Tibial nerve (tissue), 4 donors: ENCODE results near the gene ITSN2. TPM values are rescaled to one million over a fixed set of nuclear protein-coding genes. Genes with fewer than 3 reads are reported as not detected.

Experiments
- DNase-seq, 2 donors: peaks; one replicate each; pipeline ENCODE4 v3.0.0-alpha.2; 2019; ENCODE audit warnings: low spot score in 2 of 2
- H3K27ac ChIP-seq, 4 donors: fragments of 200-600 bp; sonication (generic) in 3 of 4; one replicate each; pipeline ENCODE4 v1.5.1; 2017 to 2019; ENCODE audit warnings: mild to moderate bottlenecking in 1 of 4
- H3K27me3 ChIP-seq, 2 donors: fragments of 200-600 bp; sonication (generic) in 1 of 2; one replicate each; pipeline versions ENCODE4 v1.5.1 to v1.6.0; 2017 to 2019
- H3K36me3 ChIP-seq, 3 donors: fragments of 200-600 bp; sonication (generic); one replicate each; pipeline ENCODE4 v1.5.1; 2018 to 2019
- H3K4me1 ChIP-seq, 4 donors: fragments of 200-600 bp; sonication (generic) in 3 of 4; one replicate each; pipeline ENCODE4 v1.5.1; 2017 to 2019
- H3K4me3 ChIP-seq, 4 donors: fragments of 200-600 bp; sonication (generic) in 3 of 4; one replicate each; pipeline ENCODE4 v1.5.1; 2017 to 2019; ENCODE audit warnings: mild to moderate bottlenecking in 1 of 4, moderate library complexity in 1 of 4
- H3K9me3 ChIP-seq, 4 donors: fragments of 200-600 bp; sonication (generic) in 3 of 4; one replicate each; pipeline ENCODE4 v1.5.1; 2017 to 2019
- EP300 ChIP-seq, 2 donors: sonication (generic); formaldehyde crosslinking; IDR thresholded peaks; one replicate each; pipeline ENCODE4 v1.6.1; 2017; ENCODE audit warnings: antibody characterized with exemption in 2 of 2, mild to moderate bottlenecking in 1 of 2
- POLR2A ChIP-seq, 2 donors: fragments of 450-650 bp; IDR thresholded peaks; one replicate each; pipeline ENCODE4 v1.6.1; 2017; ENCODE audit warnings: antibody characterized with exemption in 2 of 2, mild to moderate bottlenecking in 2 of 2, moderate library complexity in 2 of 2
- WGBS, 2 donors: methylation state at CpG; one replicate each; pipeline ENCODE4 v1.1.5; 2018; 5-methylcytosine and 5-hydroxymethylcytosine counted together
- total RNA-seq, 4 donors: library from RNA; depleted of rRNA; stranded (reverse); fragments of >200 nt; gene quantifications; one replicate each; pipeline ENCODE4 v1.1.0, GENCODE V29; 2016
- TF ChIP-seq, protein P1 (sequence below), 5 experiments: fragments of 200-600 bp in 3 of 5; fragments of 450-650 bp in 2 of 5; sonication (generic) in 3 of 5; IDR thresholded peaks; one replicate each; pipeline ENCODE4 v1.5.1; 2016 to 2019; ENCODE audit warnings: antibody characterized with exemption in 5 of 5, mild to moderate bottlenecking in 3 of 5, moderate library complexity in 2 of 5

The ITSN2 gene
- total RNA-seq, 4 donors from 2014 or later, result 47.3 to 54.2 (median 48.7) TPM

DNA sequence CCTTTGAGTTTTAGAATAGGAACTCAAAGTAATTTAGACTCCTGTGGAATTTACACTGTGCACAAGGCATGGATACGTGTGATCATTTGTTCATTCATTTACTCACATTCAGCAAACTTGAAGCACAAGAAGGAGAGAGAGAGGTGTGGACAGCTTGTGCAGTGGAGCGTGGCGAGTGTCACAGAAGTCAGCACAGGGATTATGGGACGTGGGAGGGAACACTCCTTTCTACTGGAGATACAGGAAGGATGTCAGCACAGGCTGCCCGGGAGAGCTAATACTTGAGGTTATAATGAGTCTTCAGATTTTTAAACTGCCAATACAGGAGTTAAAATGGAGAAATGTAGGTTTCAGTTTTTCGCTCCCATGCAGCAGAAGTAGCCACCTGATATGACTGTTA lies 178.5 kb downstream of the ITSN2 start:
- 78 to 81% methylated on average over 6 of the region's 6 CpGs for WGBS, 2 donors
- Histone ChIP-seq H3K36me3 (peaks cover 0 to 12% (median 0%) of the 10 kb centered on the region in 3 donors), H3K4me3 (no peak overlapping the region), H3K27ac (no peak overlapping the region), H3K4me1 (no peaks in the 10 kb centered on the region), H3K27me3 (no peaks in the 10 kb centered on the region), H3K9me3 (peaks cover 0 to 9% (median 0%) of the 10 kb centered on the region in 4 donors)
- TF ChIP-seq POLR2A (IDR thresholded peaks at IDR 0.05) (no peak), EP300 (IDR thresholded peaks at IDR 0.05) (no peak)
- TF ChIP-seq, protein P1, sequence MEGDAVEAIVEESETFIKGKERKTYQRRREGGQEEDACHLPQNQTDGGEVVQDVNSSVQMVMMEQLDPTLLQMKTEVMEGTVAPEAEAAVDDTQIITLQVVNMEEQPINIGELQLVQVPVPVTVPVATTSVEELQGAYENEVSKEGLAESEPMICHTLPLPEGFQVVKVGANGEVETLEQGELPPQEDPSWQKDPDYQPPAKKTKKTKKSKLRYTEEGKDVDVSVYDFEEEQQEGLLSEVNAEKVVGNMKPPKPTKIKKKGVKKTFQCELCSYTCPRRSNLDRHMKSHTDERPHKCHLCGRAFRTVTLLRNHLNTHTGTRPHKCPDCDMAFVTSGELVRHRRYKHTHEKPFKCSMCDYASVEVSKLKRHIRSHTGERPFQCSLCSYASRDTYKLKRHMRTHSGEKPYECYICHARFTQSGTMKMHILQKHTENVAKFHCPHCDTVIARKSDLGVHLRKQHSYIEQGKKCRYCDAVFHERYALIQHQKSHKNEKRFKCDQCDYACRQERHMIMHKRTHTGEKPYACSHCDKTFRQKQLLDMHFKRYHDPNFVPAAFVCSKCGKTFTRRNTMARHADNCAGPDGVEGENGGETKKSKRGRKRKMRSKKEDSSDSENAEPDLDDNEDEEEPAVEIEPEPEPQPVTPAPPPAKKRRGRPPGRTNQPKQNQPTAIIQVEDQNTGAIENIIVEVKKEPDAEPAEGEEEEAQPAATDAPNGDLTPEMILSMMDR (IDR thresholded peaks at IDR 0.05), result no peak
- DNase-seq, result no peak

DNA sequence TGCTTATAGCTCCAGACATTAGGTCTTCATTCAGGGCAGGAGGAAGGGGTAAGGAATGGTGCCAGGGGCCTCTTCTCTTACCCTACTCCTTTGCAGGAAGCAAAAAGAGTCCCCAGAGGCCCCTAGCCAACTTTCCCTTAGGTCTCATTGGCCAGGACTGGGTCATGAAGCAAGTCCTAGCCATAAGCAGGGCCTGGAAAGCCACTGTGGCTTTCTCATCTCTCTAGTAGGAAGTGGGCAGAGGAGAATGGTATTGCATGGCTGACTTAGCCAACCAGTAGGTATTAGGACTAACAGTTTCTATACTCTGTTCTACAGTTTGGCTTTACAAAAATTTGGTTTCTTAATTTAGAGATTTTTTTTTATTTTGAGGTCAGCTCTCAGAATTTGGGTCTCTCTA lies 180.7 kb downstream of the ITSN2 start:
- Histone ChIP-seq H3K27ac (no peak overlapping the region), H3K9me3 (peaks cover 0 to 2% (median 0%) of the 10 kb centered on the region in 4 donors), H3K4me3 (no peak overlapping the region), H3K27me3 (no peaks in the 10 kb centered on the region), H3K4me1 (no peaks in the 10 kb centered on the region), H3K36me3 (no peaks in the 10 kb centered on the region)
- no peak for DNase-seq
- TF ChIP-seq, protein P1 (IDR thresholded peaks at IDR 0.05), result no peak
- no peak for TF ChIP-seq EP300 (IDR thresholded peaks at IDR 0.05)
- no peak for TF ChIP-seq POLR2A (IDR thresholded peaks at IDR 0.05)

DNA sequence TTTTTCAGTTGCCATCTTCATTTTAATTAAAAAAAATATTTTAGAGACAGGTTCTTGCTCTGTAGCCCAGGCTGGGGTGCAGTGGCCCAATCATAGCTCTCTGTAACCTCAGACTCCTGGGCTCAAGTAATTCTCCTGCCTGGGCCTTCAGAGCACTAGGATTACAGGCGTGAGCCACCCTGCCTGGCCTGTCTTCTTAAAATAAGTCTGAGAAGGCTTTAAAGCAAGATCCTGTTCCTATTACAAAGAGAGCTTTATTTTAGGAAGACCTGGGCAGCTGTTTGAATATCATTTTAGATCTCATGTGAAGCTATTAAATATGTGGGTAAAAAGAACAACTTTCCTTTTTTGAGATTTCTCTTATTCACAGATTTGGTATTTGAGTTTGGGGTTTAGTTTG lies 184.0 kb downstream of the ITSN2 start:
- TF ChIP-seq, protein P1 (IDR thresholded peaks at IDR 0.05), result no peak
- TF ChIP-seq POLR2A (IDR thresholded peaks at IDR 0.05), result no peak
- TF ChIP-seq EP300 (IDR thresholded peaks at IDR 0.05), result no peak
- Histone ChIP-seq H3K9me3 (peaks cover 0 to 10% (median 0%) of the 10 kb centered on the region in 4 donors), H3K27me3 (no peaks in the 10 kb centered on the region), H3K4me3 (no peak overlapping the region), H3K36me3 (no peaks in the 10 kb centered on the region), H3K27ac (no peak overlapping the region), H3K4me1 (no peaks in the 10 kb centered on the region)
- DNase-seq, result no peak
- 57 to 73% methylated on average over 1 of the region's 1 CpG for WGBS, 2 donors

DNA sequence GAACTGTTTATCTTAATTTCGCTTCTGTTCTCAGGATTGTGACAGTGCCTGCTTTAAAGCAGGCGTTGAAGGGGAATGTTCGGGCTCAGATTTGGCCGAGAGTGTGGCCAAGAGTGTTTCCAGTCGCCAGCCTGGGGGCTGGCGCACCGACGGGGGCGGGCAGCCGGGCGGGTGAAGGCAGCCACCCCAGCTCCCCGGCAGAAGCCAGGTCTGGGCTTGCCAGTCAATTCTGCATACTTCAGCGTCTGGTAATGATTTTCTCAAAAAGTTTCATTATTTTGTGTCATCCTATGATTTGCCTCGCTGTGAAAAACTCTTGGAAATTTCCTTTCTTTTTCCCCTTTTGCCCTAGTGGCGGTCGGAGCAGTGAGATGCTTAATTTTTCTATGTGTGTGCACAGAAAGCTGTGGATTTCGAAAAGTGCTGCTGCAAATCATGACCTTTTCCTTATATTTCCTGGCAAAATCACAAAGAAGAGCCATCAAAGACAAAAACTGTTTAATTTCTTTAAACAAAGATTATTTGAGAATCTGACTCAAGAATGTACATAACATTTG lies 184.6 kb downstream of the ITSN2 start:
- 59 to 71% methylated on average over 17 of the region's 17 CpGs for WGBS, 2 donors
- peak overlapping the region in 1 of 4 donors; percentile 34 for H3K27ac ChIP-seq
- no peaks in the 10 kb centered on the region for H3K36me3 ChIP-seq
- H3K27me3 ChIP-seq, result no peaks in the 10 kb centered on the region
- H3K4me1 ChIP-seq, result no peaks in the 10 kb centered on the region
- DNase-seq, result no peak
- TF ChIP-seq POLR2A (IDR thresholded peaks at IDR 0.05) (no peak), EP300 (IDR thresholded peaks at IDR 0.05) (no peak)
- TF ChIP-seq, protein P1 (IDR thresholded peaks at IDR 0.05), result no peak
- no peak overlapping the region for H3K4me3 ChIP-seq
- H3K9me3 ChIP-seq, result peaks cover 0 to 10% (median 0%) of the 10 kb centered on the region in 4 donors

DNA sequence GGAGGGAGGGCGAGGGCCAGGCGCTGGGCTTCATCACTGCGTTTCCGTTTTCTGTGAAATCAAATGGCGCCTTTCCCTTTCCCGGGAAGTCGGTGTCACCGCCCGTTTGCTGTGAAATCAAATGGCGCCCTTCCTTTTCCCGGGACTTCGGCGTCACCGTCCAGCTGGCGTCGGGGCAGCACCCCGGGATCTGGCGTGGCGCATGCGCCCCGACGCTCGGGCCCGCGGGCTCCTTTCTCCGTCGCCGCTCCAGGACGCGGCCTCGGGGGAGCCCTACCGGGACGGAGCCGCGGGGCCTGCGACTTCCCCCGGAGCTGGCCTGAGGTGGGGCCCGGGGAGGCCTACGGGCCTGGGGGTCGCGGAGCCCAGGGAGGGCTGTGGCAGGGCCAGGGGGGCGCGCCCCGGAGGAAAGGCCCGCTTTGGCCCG lies 185.5 kb downstream of the ITSN2 start, which contains the start of gene FAM228A:
Gene FAM228A, plus strand, starts transcription at position 203 of the 427 bp plus-strand sequence. CDS start 428 bp downstream, outside the sequence.
- Histone ChIP-seq H3K27ac (peak within 1 kb of the TSS in 1 of 4 donors; percentile 34), H3K27me3 (no peaks in the 10 kb centered on the region), H3K4me1 (no peaks in the 10 kb centered on the region), H3K4me3 (no peak within 1 kb of the TSS), H3K36me3 (no peaks in the 10 kb centered on the region), H3K9me3 (peaks cover 0 to 10% (median 0%) of the 10 kb centered on the region in 4 donors)
- TF ChIP-seq, protein P1 (IDR thresholded peaks at IDR 0.05), result no peak
- TF ChIP-seq EP300 (IDR thresholded peaks at IDR 0.05), result no peak
- no peak for TF ChIP-seq POLR2A (IDR thresholded peaks at IDR 0.05)
- 48 to 55% methylated on average over 28 to 33 of the region's 46 CpGs for WGBS, 2 donors
- DNase-seq, result no peak
